ENCODE measurements around the gene AEBP2.
A peak's percentile ranks its signal among the peaks of the same experiment; 100 is the strongest.
"Not testable (repeated sequence)": the region's sequence is repeated elsewhere in the genome, so short reads cannot be mapped to it uniquely, and the experiment has no call there.

AEBP2 gene

GRCh38 chr12:19458733-19459132, 19.4 kb downstream of the AEBP2 start:
- FAIRE-seq = no peak

GRCh38 chr12:19461999-19462398, 22.7 kb downstream of the AEBP2 start:
- FAIRE-seq = no peak

- no peak for FAIRE-seq
Observed at GRCh38 chr12:19462406-19462805, 23.1 kb downstream of the AEBP2 start.

GRCh38 chr12:19464192-19464580, 24.9 kb downstream of the AEBP2 start:
- FAIRE-seq = no peak

- FAIRE-seq = no peak
Observed at GRCh38 chr12:19465711-19466110, 26.4 kb downstream of the AEBP2 start.

GRCh38 chr12:19474147-19474546, 34.9 kb downstream of the AEBP2 start:
- peak; percentile 74 for FAIRE-seq

- FAIRE-seq = not testable (repeated sequence)
Observed at GRCh38 chr12:19475884-19476505, 36.7 kb downstream of the AEBP2 start.

- no peak for FAIRE-seq
Observed at GRCh38 chr12:19477071-19477470, 37.8 kb downstream of the AEBP2 start.

- FAIRE-seq = no peak
Observed at GRCh38 chr12:19480459-19480858, 41.2 kb downstream of the AEBP2 start.

- FAIRE-seq = no peak
Observed at GRCh38 chr12:19482036-19482435, 42.7 kb downstream of the AEBP2 start.

GRCh38 chr12:19482551-19483109, 43.3 kb downstream of the AEBP2 start:
- FAIRE-seq = no peak

GRCh38 chr12:19483727-19484126, 44.4 kb downstream of the AEBP2 start:
- FAIRE-seq = no peak

- no peak for FAIRE-seq
Observed at GRCh38 chr12:19484738-19485137, 45.4 kb downstream of the AEBP2 start.

- FAIRE-seq = no peak
Observed at GRCh38 chr12:19485240-19485639, 45.9 kb downstream of the AEBP2 start.

- FAIRE-seq = no peak
Observed at GRCh38 chr12:19489168-19489567, 49.9 kb downstream of the AEBP2 start.

- no peak for FAIRE-seq
Observed at GRCh38 chr12:19490908-19491307, 51.6 kb downstream of the AEBP2 start.

GRCh38 chr12:19491863-19492262, 52.6 kb downstream of the AEBP2 start:
- peak; percentile 28 for FAIRE-seq

- FAIRE-seq = peak; percentile 45
Observed at GRCh38 chr12:19496219-19496878, 57.1 kb downstream of the AEBP2 start.

- FAIRE-seq = no peak
Observed at GRCh38 chr12:19498099-19498498, 58.8 kb downstream of the AEBP2 start.

GRCh38 chr12:19499030-19499429, 59.7 kb downstream of the AEBP2 start:
- no peak for FAIRE-seq

GRCh38 chr12:19506497-19506896, 67.2 kb downstream of the AEBP2 start:
- FAIRE-seq = no peak

- peak; percentile 50 for FAIRE-seq
Observed at GRCh38 chr12:19507823-19508222, 68.5 kb downstream of the AEBP2 start.

GRCh38 chr12:19510461-19510860, 71.2 kb downstream of the AEBP2 start:
- FAIRE-seq = no peak

- FAIRE-seq = no peak
Observed at GRCh38 chr12:19515179-19515578, 75.9 kb downstream of the AEBP2 start.

GRCh38 chr12:19517583-19517982, 78.3 kb downstream of the AEBP2 start:
- FAIRE-seq = peak; percentile 15
